ENCODE measurements around the gene HSD17B7.
"Not testable (repeated sequence)": the region's sequence is repeated elsewhere in the genome, so short reads cannot be mapped to it uniquely, and the experiment has no call there.

DNA sequence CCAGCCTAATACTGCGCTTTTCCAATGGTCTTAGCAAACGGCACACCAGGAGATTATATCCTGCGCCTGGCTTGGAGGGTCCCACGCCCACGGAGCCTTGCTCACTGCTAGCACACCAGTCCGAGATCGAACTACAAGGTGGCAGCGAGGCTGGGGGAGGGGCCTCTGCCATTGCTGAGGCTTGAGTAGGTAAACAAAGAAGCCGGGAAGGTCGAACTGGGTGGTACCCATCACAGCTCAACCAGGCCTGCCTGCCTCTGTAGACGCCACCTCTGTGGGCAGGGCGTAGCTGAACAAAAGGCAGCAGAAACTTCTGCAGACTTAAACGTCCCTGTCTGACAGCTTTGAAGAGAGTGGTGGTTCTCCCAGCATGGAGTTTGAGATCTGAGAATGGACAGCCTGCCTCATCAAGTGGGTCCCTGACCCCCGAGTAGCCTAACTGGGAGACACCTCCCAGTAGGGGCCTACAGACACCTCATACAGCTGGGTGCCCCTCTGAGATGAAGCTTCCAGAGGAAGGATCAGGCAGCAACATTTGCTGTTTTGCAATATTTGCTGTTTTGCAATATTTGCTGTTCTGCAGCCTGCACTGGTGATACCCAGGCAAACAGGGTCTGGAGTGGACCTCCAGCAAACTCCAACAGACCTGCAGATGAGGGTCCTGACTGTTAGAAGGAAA lies 44.1 kb upstream of the HSD17B7 start:
- not testable (repeated sequence) for TF ChIP-seq POLR2A, POLR2AphosphoS5 (IDR thresholded peaks at IDR 0.05)
- TF ChIP-seq, protein P1, sequence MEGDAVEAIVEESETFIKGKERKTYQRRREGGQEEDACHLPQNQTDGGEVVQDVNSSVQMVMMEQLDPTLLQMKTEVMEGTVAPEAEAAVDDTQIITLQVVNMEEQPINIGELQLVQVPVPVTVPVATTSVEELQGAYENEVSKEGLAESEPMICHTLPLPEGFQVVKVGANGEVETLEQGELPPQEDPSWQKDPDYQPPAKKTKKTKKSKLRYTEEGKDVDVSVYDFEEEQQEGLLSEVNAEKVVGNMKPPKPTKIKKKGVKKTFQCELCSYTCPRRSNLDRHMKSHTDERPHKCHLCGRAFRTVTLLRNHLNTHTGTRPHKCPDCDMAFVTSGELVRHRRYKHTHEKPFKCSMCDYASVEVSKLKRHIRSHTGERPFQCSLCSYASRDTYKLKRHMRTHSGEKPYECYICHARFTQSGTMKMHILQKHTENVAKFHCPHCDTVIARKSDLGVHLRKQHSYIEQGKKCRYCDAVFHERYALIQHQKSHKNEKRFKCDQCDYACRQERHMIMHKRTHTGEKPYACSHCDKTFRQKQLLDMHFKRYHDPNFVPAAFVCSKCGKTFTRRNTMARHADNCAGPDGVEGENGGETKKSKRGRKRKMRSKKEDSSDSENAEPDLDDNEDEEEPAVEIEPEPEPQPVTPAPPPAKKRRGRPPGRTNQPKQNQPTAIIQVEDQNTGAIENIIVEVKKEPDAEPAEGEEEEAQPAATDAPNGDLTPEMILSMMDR (IDR thresholded peaks at IDR 0.05) = not testable (repeated sequence)
